ENCODE results near the gene MEST. TPM values are rescaled to one million over a fixed set of nuclear protein-coding genes. Genes with fewer than 3 reads are reported as not detected.

The MEST gene
- total and polyA plus RNA-seq, 7 donors = 6.0 to 21.6 (median 9.6) TPM

DNA sequence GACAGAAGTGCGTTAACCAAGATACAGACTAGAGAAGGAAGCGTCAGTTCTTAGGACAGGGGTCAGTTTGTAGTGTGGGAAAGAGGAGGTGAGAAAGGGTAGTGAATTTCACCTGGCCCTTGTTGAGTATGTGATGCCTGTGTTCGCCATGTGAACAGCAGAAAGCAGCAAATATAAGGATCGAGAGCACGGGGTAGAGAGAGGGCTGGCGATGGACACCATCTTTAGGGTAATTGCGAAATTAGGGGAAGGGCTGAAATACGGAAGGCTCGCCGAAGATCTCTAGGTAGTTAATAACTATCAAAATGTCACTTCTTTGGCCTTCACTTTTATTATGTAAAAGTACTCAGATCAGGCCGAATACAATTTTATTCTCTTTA, 6.2 kb upstream of the MEST start:
- Histone ChIP-seq H3K27ac (no peak overlapping the region), H3K4me1 (peaks cover 0 to 25% (median 13%) of the 10 kb centered on the region in 4 donors), H3K27me3 (peaks cover 0 to 39% (median 17%) of the 10 kb centered on the region in 3 donors), H3K36me3 (no peaks in the 10 kb centered on the region), H3K4me3 (peak overlapping the region in 3 of 4 donors; percentile 30 to 46 (median 44)), H3K9me3 (no peaks in the 10 kb centered on the region)
- WGBS, 2 donors = 54 to 75% methylated on average over 11 of the region's 11 CpGs
- no peak for DNase-seq
- TF ChIP-seq, protein P1, sequence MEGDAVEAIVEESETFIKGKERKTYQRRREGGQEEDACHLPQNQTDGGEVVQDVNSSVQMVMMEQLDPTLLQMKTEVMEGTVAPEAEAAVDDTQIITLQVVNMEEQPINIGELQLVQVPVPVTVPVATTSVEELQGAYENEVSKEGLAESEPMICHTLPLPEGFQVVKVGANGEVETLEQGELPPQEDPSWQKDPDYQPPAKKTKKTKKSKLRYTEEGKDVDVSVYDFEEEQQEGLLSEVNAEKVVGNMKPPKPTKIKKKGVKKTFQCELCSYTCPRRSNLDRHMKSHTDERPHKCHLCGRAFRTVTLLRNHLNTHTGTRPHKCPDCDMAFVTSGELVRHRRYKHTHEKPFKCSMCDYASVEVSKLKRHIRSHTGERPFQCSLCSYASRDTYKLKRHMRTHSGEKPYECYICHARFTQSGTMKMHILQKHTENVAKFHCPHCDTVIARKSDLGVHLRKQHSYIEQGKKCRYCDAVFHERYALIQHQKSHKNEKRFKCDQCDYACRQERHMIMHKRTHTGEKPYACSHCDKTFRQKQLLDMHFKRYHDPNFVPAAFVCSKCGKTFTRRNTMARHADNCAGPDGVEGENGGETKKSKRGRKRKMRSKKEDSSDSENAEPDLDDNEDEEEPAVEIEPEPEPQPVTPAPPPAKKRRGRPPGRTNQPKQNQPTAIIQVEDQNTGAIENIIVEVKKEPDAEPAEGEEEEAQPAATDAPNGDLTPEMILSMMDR (IDR thresholded peaks at IDR 0.05) = no peak
- TF ChIP-seq POLR2A (IDR thresholded peaks at IDR 0.05) (no peak), EP300 (IDR thresholded peaks at IDR 0.05) (no peak), POLR2AphosphoS5 (IDR thresholded peaks at IDR 0.05) (no peak)
- intact Hi-C loops (cut with DNase I) = no loop called here

DNA sequence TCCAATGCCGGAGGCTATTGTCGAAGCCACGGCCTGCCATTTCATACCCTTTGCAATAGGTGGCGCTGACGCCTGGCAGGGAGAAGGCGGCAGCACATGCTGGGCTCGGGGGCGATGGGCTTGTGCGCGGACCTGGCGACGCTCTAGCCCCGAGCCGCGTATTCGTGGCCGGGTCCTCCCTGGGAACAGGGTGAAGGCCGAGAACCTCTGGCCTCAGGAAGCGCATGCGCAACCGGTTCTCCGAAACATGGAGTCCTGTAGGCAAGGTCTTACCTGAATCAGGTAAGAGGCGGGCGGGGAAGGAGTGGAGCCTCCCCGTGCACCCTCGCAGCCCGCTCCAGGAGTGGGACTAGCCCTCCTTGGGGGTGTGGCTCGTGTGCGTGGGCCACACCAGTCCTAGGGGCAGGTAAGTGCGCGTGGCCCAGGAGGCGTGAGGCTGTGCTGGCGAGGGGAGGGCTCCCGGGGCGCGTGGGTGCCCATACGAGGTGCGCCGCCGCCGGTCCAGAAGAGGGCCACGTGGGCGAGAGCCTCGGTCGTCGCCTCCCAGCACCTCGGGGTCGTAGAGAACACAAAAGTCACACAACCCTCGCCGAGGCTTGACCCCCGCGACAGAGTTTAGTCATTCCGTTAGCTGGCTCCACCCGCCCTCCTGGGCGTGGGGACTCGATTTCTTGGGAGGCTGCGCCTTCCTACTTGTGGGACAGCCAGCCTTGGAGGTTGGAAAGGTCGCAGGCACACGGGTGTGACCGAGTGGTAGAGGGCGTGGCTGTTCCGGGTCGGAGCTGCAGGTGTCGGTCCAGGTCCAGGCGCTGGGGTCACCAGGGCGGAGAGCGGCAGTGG, 5.6 kb upstream of the MEST start:
- intact Hi-C loops (cut with DNase I) = no loop called here
- peak; percentile 66 for DNase-seq

DNA sequence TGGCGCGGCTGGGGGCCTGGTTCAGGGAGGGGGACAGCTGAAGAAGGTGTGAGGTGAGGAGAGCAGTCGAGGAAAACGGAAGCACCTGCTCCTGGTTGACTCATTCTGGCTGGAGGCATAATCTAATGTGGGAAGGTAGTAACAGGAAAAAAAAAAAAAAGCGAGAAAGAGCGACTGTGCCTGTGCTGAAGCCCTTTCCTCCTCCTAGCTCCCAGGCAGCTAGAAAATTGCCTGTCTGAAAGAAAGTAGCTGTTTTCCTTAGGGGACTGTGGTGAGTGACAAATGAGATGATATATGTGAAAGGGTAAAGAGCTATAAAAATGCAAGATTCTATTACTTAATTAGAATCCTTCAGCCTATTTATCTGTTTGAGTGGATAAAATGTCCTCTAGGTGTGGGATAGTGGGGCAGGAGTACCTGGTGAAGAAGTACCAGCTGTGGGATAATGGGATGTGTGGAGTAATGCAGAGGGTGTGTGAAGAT, 4.9 kb upstream of the MEST start:
- TF ChIP-seq, protein P1 (IDR thresholded peaks at IDR 0.05) = no peak
- TF ChIP-seq EP300 (IDR thresholded peaks at IDR 0.05) = no peak
- no peak for TF ChIP-seq POLR2AphosphoS5 (IDR thresholded peaks at IDR 0.05)
- TF ChIP-seq POLR2A (IDR thresholded peaks at IDR 0.05) = no peak
- H3K27me3 ChIP-seq = peaks cover 5 to 50% (median 19%) of the 10 kb centered on the region in 3 donors
- no peaks in the 10 kb centered on the region for H3K9me3 ChIP-seq
- H3K4me1 ChIP-seq = peaks cover 0 to 35% (median 23%) of the 10 kb centered on the region in 4 donors
- 13 to 27% methylated on average over 6 of the region's 6 CpGs for WGBS, 2 donors
- no peaks in the 10 kb centered on the region for H3K36me3 ChIP-seq
- no peak for DNase-seq
- H3K27ac ChIP-seq = no peak overlapping the region
- intact Hi-C loops (cut with DNase I) = no loop called here
- H3K4me3 ChIP-seq = peak overlapping the region in 3 of 4 donors; percentile 30 to 46 (median 44)

More for the DNA sequence above, 5.6 kb upstream of the MEST start:
- Histone ChIP-seq H3K4me1 (peaks cover 0 to 28% (median 19%) of the 10 kb centered on the region in 4 donors), H3K36me3 (no peaks in the 10 kb centered on the region), H3K27me3 (peaks cover 0 to 43% (median 17%) of the 10 kb centered on the region in 3 donors), H3K9me3 (no peaks in the 10 kb centered on the region), H3K27ac (no peak overlapping the region), H3K4me3 (peak overlapping the region; percentile 11 to 46 (median 37))
- WGBS, 2 donors = 4 to 12% methylated on average over 67 of the region's 67 CpGs
- TF ChIP-seq POLR2AphosphoS5 (IDR thresholded peaks at IDR 0.05) = no peak
- TF ChIP-seq, protein P1 (IDR thresholded peaks at IDR 0.05) = peak in 2 of 4 experiments; percentile 31 to 32
- TF ChIP-seq EP300 (IDR thresholded peaks at IDR 0.05) = no peak
- no peak for TF ChIP-seq POLR2A (IDR thresholded peaks at IDR 0.05)

DNA sequence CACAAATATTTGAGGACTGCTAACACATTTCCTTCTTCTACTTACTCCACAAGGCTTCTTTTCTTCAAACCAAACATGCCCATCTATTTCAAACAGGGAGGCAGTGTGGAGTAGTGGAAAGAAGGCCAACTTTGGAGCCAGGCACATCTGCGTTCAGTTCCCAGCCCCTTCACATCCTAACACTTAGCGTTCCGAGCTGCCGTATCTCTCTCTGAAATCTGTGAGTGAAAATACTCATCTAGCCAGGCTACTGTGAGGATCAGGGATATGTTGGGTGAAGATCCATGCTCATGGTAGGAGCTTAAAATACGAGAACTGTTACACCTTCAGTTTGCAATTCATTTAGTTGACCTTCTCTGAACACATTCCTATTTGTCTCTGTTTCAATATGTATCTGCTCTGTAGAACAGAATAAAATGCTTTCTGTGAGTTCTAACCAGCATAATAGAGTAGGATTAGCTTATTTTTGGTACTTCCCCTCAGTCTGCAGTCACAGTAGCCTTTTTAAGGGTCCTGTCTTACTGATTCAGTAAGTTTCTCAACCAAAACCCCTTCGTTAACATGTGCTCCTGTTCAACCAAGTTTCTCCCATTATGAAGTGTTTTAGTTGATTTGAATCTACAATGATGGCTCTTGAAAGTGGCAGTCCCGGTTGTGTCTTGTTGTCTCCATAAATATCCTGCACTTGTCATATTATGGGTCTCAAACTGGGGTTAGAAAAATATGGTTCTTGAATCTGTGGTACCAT, 3.3 kb upstream of the MEST start:
- no peaks in the 10 kb centered on the region for H3K36me3 ChIP-seq
- peaks cover 10 to 64% (median 28%) of the 10 kb centered on the region in 3 donors for H3K27me3 ChIP-seq
- no peak for TF ChIP-seq POLR2AphosphoS5 (IDR thresholded peaks at IDR 0.05)
- no peak for TF ChIP-seq POLR2A (IDR thresholded peaks at IDR 0.05)
- TF ChIP-seq EP300 (IDR thresholded peaks at IDR 0.05) = no peak
- TF ChIP-seq, protein P1 (IDR thresholded peaks at IDR 0.05) = no peak
- no peaks in the 10 kb centered on the region for H3K9me3 ChIP-seq
- peak overlapping the region in 1 of 4 donors; percentile 49 for H3K27ac ChIP-seq
- H3K4me3 ChIP-seq = no peak overlapping the region
- 88 to 93% methylated on average over 7 of the region's 7 CpGs for WGBS, 2 donors
- no peak for DNase-seq
- intact Hi-C loops (cut with DNase I) = no loop called here
- peaks cover 0 to 35% (median 32%) of the 10 kb centered on the region in 4 donors for H3K4me1 ChIP-seq

Data from sigmoid colon (tissue), 7 donors.